SKM-1 treated with dmso at 0.1 percent for 144 hours (cell line): Measurements from ENCODE around the gene CST9L.
"Not testable (repeated sequence)": the region's sequence is repeated elsewhere in the genome, so short reads cannot be mapped to it uniquely, and the experiment has no call there.

Experiments
- DNase-seq: peaks from one replicate; lab custom pipeline; 2025; ENCODE audit not compliant: unreplicated experiment; lab: John Stamatoyannopoulos, UW

Gene CST9L

GRCh38 chr20:23586735-23587525, 18.6 kb upstream of the CST9L start:
- DNase-seq = no peak

- DNase-seq = no peak
Observed at GRCh38 chr20:23585808-23586734, 17.8 kb upstream of the CST9L start.

- no peak for DNase-seq
Observed at GRCh38 chr20:23585449-23585807, 17.1 kb upstream of the CST9L start.

- no peak for DNase-seq
Observed at GRCh38 chr20:23584434-23585199, 16.3 kb upstream of the CST9L start.

GRCh38 chr20:23583526-23583925, 15.2 kb upstream of the CST9L start:
- DNase-seq = no peak

GRCh38 chr20:23582293-23582692, 14.0 kb upstream of the CST9L start:
- no peak for DNase-seq

GRCh38 chr20:23581833-23582232, 13.5 kb upstream of the CST9L start:
- DNase-seq = not testable (repeated sequence)

GRCh38 chr20:23574977-23575376, 6.7 kb upstream of the CST9L start:
- no peak for DNase-seq

- no peak for DNase-seq
Observed at GRCh38 chr20:23570178-23570760, 2.0 kb upstream of the CST9L start.

- DNase-seq = no peak
Observed at GRCh38 chr20:23569570-23569969, 1.3 kb upstream of the CST9L start.

- DNase-seq = no peak
Observed at GRCh38 chr20:23568971-23569330, 667 bp upstream of the CST9L start.

- no peak for DNase-seq
Observed at GRCh38 chr20:23566199-23566932, 1.9 kb downstream of the CST9L start.

- no peak for DNase-seq
Observed at GRCh38 chr20:23565503-23566045, 2.7 kb downstream of the CST9L start.

GRCh38 chr20:23564927-23565326, 3.4 kb downstream of the CST9L start:
- DNase-seq = no peak

GRCh38 chr20:23562721-23563342, 5.5 kb downstream of the CST9L start:
- DNase-seq = no peak

- DNase-seq = no peak
Observed at GRCh38 chr20:23554401-23554800, 13.9 kb downstream of the CST9L start.

GRCh38 chr20:23551786-23552185, 16.5 kb downstream of the CST9L start:
- no peak for DNase-seq

- no peak for DNase-seq
Observed at GRCh38 chr20:23551383-23551782, 16.9 kb downstream of the CST9L start.

- DNase-seq = no peak
Observed at GRCh38 chr20:23550227-23550626, 18.1 kb downstream of the CST9L start.

GRCh38 chr20:23548408-23548807, 19.9 kb downstream of the CST9L start:
- no peak for DNase-seq
